HepG2 (cell line): ENCODE measurements around the gene BAZ1B. TPM values are rescaled to one million over a fixed set of nuclear protein-coding genes. Genes with fewer than 3 reads are reported as not detected.

Experiments
- AKNA ChIP-seq: sonication (generic); formaldehyde crosslinking; IDR thresholded peaks from 2 replicates; pipeline ENCODE4 v1.4.0; 2020; ENCODE audit warnings: missing genetic modification reagents, borderline replicate concordance
- ARID5B ChIP-seq: IDR thresholded peaks from 2 replicates; pipeline ENCODE4 v1.4.0; 2020; ENCODE audit warnings: mild to moderate bottlenecking, missing genetic modification reagents
- CEBPG ChIP-seq: IDR thresholded peaks from 2 replicates; pipeline ENCODE4 v1.6.1; 2016
- CENPT ChIP-seq: sonication (generic); formaldehyde crosslinking; IDR thresholded peaks from 2 replicates; pipeline ENCODE4 v1.8.0; 2022; ENCODE audit warnings: low read depth, mild to moderate bottlenecking, moderate library complexity, missing genetic modification reagents
- CENPX ChIP-seq: sonication (generic); formaldehyde crosslinking; IDR thresholded peaks from 2 replicates; pipeline ENCODE4 v1.9.0; 2021; ENCODE audit warnings: mild to moderate bottlenecking, missing genetic modification reagents, moderate library complexity
- FOSL2 ChIP-seq: sonication (generic); formaldehyde crosslinking; IDR thresholded peaks from 2 replicates; pipeline ENCODE4 v1.4.0; 2020; ENCODE audit warnings: missing genetic modification reagents
- HNRNPK ChIP-seq: fragments of 200-400 bp; formaldehyde crosslinking; IDR thresholded peaks from 2 replicates; pipeline ENCODE4 v1.6.1; 2018; ENCODE audit warnings: low read length, low read depth, moderate library complexity, mild to moderate bottlenecking; ENCODE audit not compliant: poor library complexity, severe bottlenecking
- PHF21A ChIP-seq: sonication (generic); formaldehyde crosslinking; IDR thresholded peaks from 2 replicates; pipeline ENCODE4 v1.5.0; 2020; ENCODE audit warnings: mild to moderate bottlenecking, missing genetic modification reagents
- PHF5A ChIP-seq: IDR thresholded peaks from one replicate; pipeline ENCODE4 v1.6.1; 2018; ENCODE audit warnings: low read depth, missing genetic modification reagents; ENCODE audit not compliant: unreplicated experiment
- PRPF4 ChIP-seq: fragments of 200-400 bp; formaldehyde crosslinking; IDR thresholded peaks from 2 replicates; pipeline ENCODE4 v1.6.1; 2016; ENCODE audit warnings: low read length, low read depth; ENCODE audit not compliant: poor library complexity, severe bottlenecking
- SALL1 ChIP-seq: sonication (generic); formaldehyde crosslinking; IDR thresholded peaks from 2 replicates; pipeline ENCODE4 v1.8.0; 2022; ENCODE audit warnings: mild to moderate bottlenecking, missing genetic modification reagents
- ZNF138 ChIP-seq: sonication (generic); formaldehyde crosslinking; IDR thresholded peaks from 2 replicates; pipeline ENCODE4 v1.5.0; 2020; ENCODE audit warnings: mild to moderate bottlenecking, low read depth, missing genetic modification reagents
- ZNF20 ChIP-seq: sonication (generic); formaldehyde crosslinking; IDR thresholded peaks from 2 replicates; pipeline ENCODE4 v1.4.0; 2020; ENCODE audit warnings: mild to moderate bottlenecking, moderate library complexity, missing genetic modification reagents
- ZNF441 ChIP-seq: sonication (generic); formaldehyde crosslinking; IDR thresholded peaks from 2 replicates; pipeline ENCODE4 v1.7.0; 2021; ENCODE audit warnings: missing genetic modification reagents, borderline replicate concordance
- ZNF598 ChIP-seq: sonication (generic); formaldehyde crosslinking; IDR thresholded peaks from 2 replicates; pipeline ENCODE4 v1.5.1; 2020; ENCODE audit warnings: mild to moderate bottlenecking, missing genetic modification reagents, borderline replicate concordance
- ZNF775 ChIP-seq: sonication (generic); formaldehyde crosslinking; IDR thresholded peaks from 2 replicates; pipeline ENCODE4 v1.4.0; 2020; ENCODE audit warnings: missing genetic modification reagents, mild to moderate bottlenecking, moderate library complexity, borderline replicate concordance
- polyA plus RNA-seq, 8 experiments: library from polyadenylated mRNA; depleted of rRNA in 3 of 8; stranded (reverse) in 7 of 8; unstranded in 1 of 8; fragments of >200 nt; fragmentation: Illumina TruSeq in 4 of 8; extraction: Trizol in 4 of 8; gene quantifications; 2 replicates each; pipeline versions ENCODE4 v1.2.1 to v1.2.3, GENCODE V29; 2011 to 2016; ENCODE audit warnings: low read depth in 4 of 8, missing spikeins in 1 of 8, mixed read lengths in 1 of 8; ENCODE audit not compliant: insufficient read depth in 1 of 8
- total RNA-seq, 5 experiments: library from RNA; depleted of rRNA; stranded (reverse); fragments of >200 nt; fragmentation: Illumina TruSeq; extraction: Trizol; gene quantifications; 2 replicates each; pipeline ENCODE4 v1.2.3, GENCODE V29; 2016; ENCODE audit warnings: low read depth in 1 of 5
- TF ChIP-seq, protein P1 (sequence below): sonication (generic); formaldehyde crosslinking; IDR thresholded peaks from 2 replicates; pipeline ENCODE4 v1.5.1; 2020; ENCODE audit warnings: mild to moderate bottlenecking, missing genetic modification reagents, borderline replicate concordance

The BAZ1B gene
- total and polyA plus RNA-seq, 2 of the 13 experiments (the other 11 are each of a cell fraction or from before 2014, with no cell fraction given) = 18.6 to 69.4 TPM

DNA sequence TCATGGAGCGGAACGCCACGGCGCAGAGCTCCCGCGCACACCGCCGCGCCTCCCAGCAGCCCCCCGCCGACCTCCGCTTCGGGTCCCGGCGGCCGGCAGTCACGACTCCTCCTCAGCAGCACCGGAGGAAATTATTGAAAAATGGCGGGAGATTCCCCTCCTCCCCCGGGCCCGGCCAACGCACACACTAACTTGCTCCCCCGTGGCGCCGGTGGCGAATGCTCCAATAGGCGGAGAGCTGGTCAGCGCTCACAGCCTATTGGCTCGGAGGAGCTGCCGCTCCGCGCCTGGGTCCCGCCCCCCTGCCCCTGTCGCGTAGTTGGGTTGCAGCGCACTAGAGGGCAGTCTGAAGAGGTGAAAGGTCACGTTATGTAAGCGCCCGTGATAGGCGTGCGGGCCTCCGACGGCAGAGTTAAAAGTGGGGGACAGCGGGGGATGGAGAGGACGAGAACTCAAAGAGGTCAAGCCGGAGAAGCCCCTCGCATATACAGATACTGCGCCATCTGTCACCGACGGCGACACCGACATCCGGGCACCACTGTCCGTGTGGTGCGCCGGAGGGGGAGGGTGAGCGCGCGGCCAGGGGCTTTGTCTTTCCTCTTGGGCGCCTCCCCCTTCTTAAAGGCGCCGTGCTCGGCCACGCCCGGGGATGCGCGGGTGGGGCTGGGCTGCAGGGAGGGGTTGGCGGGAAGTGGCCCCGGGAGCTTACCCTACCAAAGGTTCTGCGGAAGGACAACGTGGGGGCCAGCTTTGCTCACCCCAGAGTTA lies at the start of gene BAZ1B (continued):
- TF ChIP-seq, protein P1, sequence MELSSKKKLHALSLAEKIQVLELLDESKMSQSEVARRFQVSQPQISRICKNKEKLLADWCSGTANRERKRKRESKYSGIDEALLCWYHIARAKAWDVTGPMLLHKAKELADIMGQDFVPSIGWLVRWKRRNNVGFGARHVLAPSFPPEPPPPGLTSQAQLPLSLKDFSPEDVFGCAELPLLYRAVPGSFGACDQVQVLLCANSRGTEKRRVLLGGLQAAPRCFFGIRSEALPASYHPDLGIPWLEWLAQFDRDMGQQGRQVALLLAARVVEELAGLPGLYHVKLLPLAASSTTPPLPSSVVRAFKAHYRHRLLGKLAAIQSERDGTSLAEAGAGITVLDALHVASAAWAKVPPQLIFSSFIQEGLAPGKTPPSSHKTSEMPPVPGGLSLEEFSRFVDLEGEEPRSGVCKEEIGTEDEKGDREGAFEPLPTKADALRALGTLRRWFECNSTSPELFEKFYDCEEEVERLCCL (CRISPR knock-in tag) = no peak; the same call in 1 of the 2 replicates
- peak; percentile 50; the same call in 1 of the 2 replicates for TF ChIP-seq ARID5B
- TF ChIP-seq ZNF775 (CRISPR knock-in tag) = no peak
- TF ChIP-seq ZNF20 (CRISPR knock-in tag) = no peak
- peak; percentile 46 for TF ChIP-seq PHF5A
- TF ChIP-seq CEBPG = no peak
- TF ChIP-seq FOSL2 (CRISPR knock-in tag) = peak; percentile 24; the same call in 1 of the 2 replicates
- TF ChIP-seq SALL1 (CRISPR knock-in tag) = peak; percentile 81
- TF ChIP-seq ZNF598 = peak; percentile 83; the same call in 1 of the 2 replicates
- TF ChIP-seq AKNA = no peak
- TF ChIP-seq ZNF138 = peak; percentile 14; the same call in 1 of the 2 replicates
- TF ChIP-seq HNRNPK = peak; percentile 84
- no peak for TF ChIP-seq CENPX (CRISPR knock-in tag)
- TF ChIP-seq PRPF4 = no peak
- TF ChIP-seq CENPT (CRISPR knock-in tag) = no peak
- peak; percentile 88 for TF ChIP-seq PHF21A (CRISPR knock-in tag)
- no peak; the same call in 1 of the 2 replicates for TF ChIP-seq ZNF441
